ENCODE data around the gene ZBTB45. TPM values are rescaled to one million over a fixed set of nuclear protein-coding genes. Genes with fewer than 3 reads are reported as not detected.

The ZBTB45 gene
- total RNA-seq, 1 experiment from 2014 or later: 12.0 TPM

DNA sequence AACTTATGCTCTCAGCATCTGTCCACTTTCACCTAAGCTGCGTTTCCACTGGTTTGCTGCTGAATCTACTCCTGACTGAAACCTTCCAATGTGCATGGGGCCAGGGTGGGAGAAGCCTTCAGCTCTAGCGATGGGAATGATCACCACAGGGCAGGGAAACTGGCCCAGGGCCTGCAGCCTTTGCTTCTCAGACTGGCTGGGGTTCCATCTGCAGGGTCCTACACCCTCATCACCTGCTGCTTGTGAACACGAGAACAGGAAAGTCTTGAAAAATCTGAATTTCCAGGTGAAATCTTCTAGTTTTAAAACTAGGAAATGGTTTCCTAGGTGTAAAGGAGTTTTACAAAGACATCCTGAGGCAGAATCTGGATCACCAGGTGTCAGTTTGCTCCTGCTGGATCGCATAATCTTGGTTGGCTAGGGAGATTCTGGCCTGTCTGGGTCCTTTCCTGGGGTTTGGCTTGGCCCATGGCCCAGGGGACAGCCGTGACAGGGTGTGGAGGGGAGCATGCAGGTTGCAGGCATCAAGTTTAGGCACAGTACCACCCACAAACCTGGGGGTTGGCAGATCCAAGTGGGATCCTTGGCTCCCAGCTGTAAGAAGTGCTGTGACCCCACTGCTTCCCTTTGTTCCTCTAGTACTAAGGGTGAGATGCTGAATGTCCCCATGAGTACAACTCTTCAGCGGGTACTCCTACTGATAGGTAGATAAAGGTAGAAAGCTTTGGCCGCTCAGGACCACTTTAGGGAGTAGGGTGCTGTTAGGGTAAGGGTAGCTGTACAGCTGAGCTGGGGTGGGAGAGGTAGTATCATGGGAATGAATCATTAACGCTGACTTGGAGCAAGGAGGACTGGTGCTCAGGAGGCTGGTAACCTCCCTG lies 40.6 kb upstream of the ZBTB45 start (continued):
- TF ChIP-seq YY1 (IDR thresholded peaks at IDR 0.05; ENCODE audit: extremely low read depth, insufficient replicate concordance, low read depth, low read length) (no peak), ZFX (IDR thresholded peaks at IDR 0.05) (no peak), ELF1 (IDR thresholded peaks at IDR 0.05; ENCODE audit: borderline replicate concordance, low read depth) (no peak), CEBPB (IDR thresholded peaks at IDR 0.05; ENCODE audit: low read depth) (no peak), ZNF274 (IDR thresholded peaks at IDR 0.05; ENCODE audit: low read depth, low read length) (no peak), RAD21 (IDR thresholded peaks at IDR 0.05; ENCODE audit: low read depth) (no peak), EZH2phosphoT487 (IDR thresholded peaks at IDR 0.05; ENCODE audit: borderline replicate concordance) (no peak), SP1 (IDR thresholded peaks at IDR 0.05; ENCODE audit: low read depth) (no peak), JUND (IDR thresholded peaks at IDR 0.05) (no peak), POLR2AphosphoS5 (IDR thresholded peaks at IDR 0.05; ENCODE audit: low read depth, low read length) (no peak)
- TF ChIP-seq, protein P1, sequence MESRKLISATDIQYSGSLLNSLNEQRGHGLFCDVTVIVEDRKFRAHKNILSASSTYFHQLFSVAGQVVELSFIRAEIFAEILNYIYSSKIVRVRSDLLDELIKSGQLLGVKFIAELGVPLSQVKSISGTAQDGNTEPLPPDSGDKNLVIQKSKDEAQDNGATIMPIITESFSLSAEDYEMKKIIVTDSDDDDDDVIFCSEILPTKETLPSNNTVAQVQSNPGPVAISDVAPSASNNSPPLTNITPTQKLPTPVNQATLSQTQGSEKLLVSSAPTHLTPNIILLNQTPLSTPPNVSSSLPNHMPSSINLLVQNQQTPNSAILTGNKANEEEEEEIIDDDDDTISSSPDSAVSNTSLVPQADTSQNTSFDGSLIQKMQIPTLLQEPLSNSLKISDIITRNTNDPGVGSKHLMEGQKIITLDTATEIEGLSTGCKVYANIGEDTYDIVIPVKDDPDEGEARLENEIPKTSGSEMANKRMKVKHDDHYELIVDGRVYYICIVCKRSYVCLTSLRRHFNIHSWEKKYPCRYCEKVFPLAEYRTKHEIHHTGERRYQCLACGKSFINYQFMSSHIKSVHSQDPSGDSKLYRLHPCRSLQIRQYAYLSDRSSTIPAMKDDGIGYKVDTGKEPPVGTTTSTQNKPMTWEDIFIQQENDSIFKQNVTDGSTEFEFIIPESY (IDR thresholded peaks at IDR 0.05; ENCODE audit: extremely low read depth, insufficient replicate concordance, low read length): no peak
